ENCODE measurements around the gene DLAT.

DNA sequence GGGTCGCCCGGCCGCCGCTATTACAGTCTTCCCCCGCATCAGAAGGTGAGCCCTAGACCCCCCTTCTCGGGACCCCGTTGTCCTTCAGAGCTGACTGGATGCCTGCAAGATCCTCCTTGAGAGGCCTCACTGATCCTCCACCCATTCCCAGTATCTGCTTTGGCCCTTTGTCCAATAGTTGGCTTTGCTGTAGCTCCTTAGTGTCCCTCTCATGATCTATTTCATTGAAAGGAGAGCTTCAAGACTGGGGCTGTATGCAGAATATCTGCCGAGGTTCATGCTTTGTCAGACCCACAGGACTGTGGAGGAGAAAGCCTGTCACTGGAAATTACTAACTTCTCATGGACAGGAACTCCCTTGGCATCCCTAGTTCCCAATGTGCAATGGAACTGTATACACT, 499 bp downstream of the DLAT start:
- no peak for TF ChIP-seq CTCF (IDR thresholded peaks at IDR 0.05)
- TF ChIP-seq EP300 (IDR thresholded peaks at IDR 0.05): no peak
- TF ChIP-seq POLR2A (IDR thresholded peaks at IDR 0.05; ENCODE audit: low read depth): no peak

Measured in esophagus muscularis mucosa (tissue), 4 donors.